K562 (cell line): ENCODE results near the gene GGA3. TPM values are rescaled to one million over a fixed set of nuclear protein-coding genes. Genes with fewer than 3 reads are reported as not detected.

Experiments used
- CBX8 ChIP-seq: fragments of 200-600 bp; sonication (generic); IDR thresholded peaks from 2 replicates; pipeline ENCODE4 v1.6.1; 2012; ENCODE audit warnings: borderline replicate concordance, mixed run types, low read depth, mild to moderate bottlenecking, moderate library complexity, mixed read lengths, low read length, control low read depth, inconsistent platforms; ENCODE audit not compliant: poor library complexity, severe bottlenecking; ENCODE audit errors: extremely low read depth
- CHD1 ChIP-seq: fragments of 200-600 bp; sonication (generic); IDR thresholded peaks from one replicate; pipeline ENCODE4 v1.6.1; 2012; ENCODE audit warnings: mild to moderate bottlenecking, moderate library complexity, low read length, inconsistent platforms
- CHD2 ChIP-seq: IDR thresholded peaks from 2 replicates; pipeline ENCODE4 v1.6.1; 2011; ENCODE audit warnings: low read depth, low read length
- EP400 ChIP-seq: fragments of 450-650 bp; IDR thresholded peaks from 2 replicates; pipeline ENCODE4 v1.6.1; 2017; ENCODE audit warnings: antibody characterized with exemption, mild to moderate bottlenecking, moderate library complexity
- ESRRB ChIP-seq: fragments of 250-450 bp; sonication (Bioruptor Pico); IDR thresholded peaks from 2 replicates; pipeline ENCODE4 v1.5.0; 2020; ENCODE audit warnings: mild to moderate bottlenecking, moderate library complexity, borderline replicate concordance
- FIP1L1 ChIP-seq: fragments of 200-400 bp; formaldehyde crosslinking; IDR thresholded peaks from 2 replicates; pipeline ENCODE4 v1.6.1; 2018; ENCODE audit warnings: mild to moderate bottlenecking, low read depth, low read length; ENCODE audit not compliant: poor library complexity, severe bottlenecking
- HDAC3 ChIP-seq: fragments of 450-650 bp; IDR thresholded peaks from 2 replicates; pipeline ENCODE4 v1.6.1; 2018; ENCODE audit warnings: borderline replicate concordance, mild to moderate bottlenecking, moderate library complexity; ENCODE audit not compliant: partially characterized antibody
- NCOA1 ChIP-seq: fragments of 450-650 bp; IDR thresholded peaks from 2 replicates; pipeline ENCODE4 v1.6.1; 2016; ENCODE audit warnings: low read depth
- PHF20 ChIP-seq: fragments of 450-650 bp; IDR thresholded peaks from 2 replicates; pipeline ENCODE4 v1.6.1; 2018; ENCODE audit not compliant: partially characterized antibody
- SMARCC2 ChIP-seq: fragments of 450-650 bp; IDR thresholded peaks from 2 replicates; pipeline ENCODE4 v1.6.1; 2017; ENCODE audit warnings: antibody characterized with exemption, moderate library complexity, mild to moderate bottlenecking, low read depth
- TARDBP ChIP-seq: fragments of 450-650 bp; IDR thresholded peaks from 2 replicates; pipeline ENCODE4 v1.6.1; 2016
- ZNF75A ChIP-seq: fragments of 450-650 bp; formaldehyde crosslinking; IDR thresholded peaks from 2 replicates; pipeline ENCODE4 v1.4.0; 2020; ENCODE audit warnings: mild to moderate bottlenecking
- polyA plus RNA-seq, 8 experiments: library from polyadenylated mRNA; depleted of rRNA in 4 of 8; stranded (reverse) in 5 of 8; unstranded in 3 of 8; fragments of >200 nt; fragmentation: Nextera tagmentation in 2 of 8; fragmentation: Illumina TruSeq in 1 of 8; extraction: Ambion mirVana in 2 of 8; extraction: Trizol in 1 of 8; gene quantifications; 2 replicates each; pipeline versions ENCODE4 v1.2.1 to v1.2.3, GENCODE V29; 2011 to 2014; ENCODE audit warnings: inconsistent platforms in 1 of 8, missing spikeins in 1 of 8
- total RNA-seq, 7 experiments: library from RNA; depleted of rRNA in 6 of 7; stranded (reverse); fragments of >200 nt in 6 of 7; fragmentation: Illumina TruSeq in 2 of 7; extraction: Trizol in 2 of 7; gene quantifications; 2 replicates each; pipeline versions ENCODE4 v1.2.1 to v1.2.3, GENCODE V29; 2011 to 2021; ENCODE audit warnings: low replicate concordance in 1 of 7
- TF ChIP-seq, protein P1 (sequence below): fragments of 200-400 bp; formaldehyde crosslinking; IDR thresholded peaks from 2 replicates; pipeline ENCODE4 v1.6.1; 2017; ENCODE audit warnings: mild to moderate bottlenecking, low read depth, low read length, moderate library complexity
- TF ChIP-seq, protein P2 (sequence below): fragments of 250-450 bp; sonication (Bioruptor Pico); IDR thresholded peaks from 2 replicates; pipeline ENCODE4 v1.5.1; 2021; ENCODE audit warnings: mild to moderate bottlenecking
- TF ChIP-seq, protein P3 (sequence below), 2 experiments: fragments of 450-650 bp; IDR thresholded peaks; 2 replicates each; pipeline ENCODE4 v1.6.1; 2018; ENCODE audit warnings: mild to moderate bottlenecking in 2 of 2, low read depth in 1 of 2; ENCODE audit not compliant: partially characterized antibody in 2 of 2
- TF ChIP-seq, protein P4 (sequence below): fragments of 150-350 bp; conservative IDR thresholded peaks from 2 replicates; pipeline ENCODE4 v1.6.1; 2014; ENCODE audit warnings: low read length

Gene GGA3
- total and polyA plus RNA-seq, 9 of the 15 experiments (the other 6 are each of a cell fraction or from before 2014, with no cell fraction given): 5.7 to 64.9 (median 25.4) TPM

DNA sequence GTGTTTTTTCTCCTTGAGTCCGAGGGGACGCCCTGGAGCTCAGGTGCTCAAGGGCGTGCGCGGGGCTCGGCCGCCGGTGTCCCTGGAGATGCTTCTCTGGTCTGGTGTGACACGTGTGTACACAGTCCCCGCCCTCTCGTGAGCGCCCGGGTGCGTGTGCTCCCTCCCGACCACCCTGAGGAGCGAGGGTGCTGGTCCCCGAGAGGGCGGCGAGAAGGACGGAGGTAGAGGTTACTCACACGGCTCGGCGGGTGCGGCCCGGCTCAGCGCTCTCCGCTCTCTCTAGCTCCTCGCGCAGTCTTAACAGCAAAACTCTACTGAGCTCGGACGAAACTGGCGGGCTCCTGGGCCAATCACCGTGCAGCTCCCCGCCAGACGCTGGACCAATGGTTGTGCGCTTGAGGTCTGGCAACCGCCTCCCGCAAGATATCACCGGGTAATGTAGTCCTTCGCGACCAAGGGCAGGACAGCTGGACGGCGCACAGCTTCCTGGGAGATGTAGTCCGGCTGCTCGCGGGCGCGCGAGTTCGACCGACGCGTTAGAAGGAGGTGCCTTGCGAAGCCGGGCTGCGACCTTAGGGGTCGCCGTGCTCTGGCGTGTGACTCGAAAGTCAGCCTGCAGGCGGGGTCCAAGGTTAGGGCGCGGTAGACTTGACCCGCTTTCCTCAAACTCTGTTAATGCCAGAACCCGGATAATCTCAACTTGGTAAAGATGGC is 27.9 kb upstream of the GGA3 start, which contains the start of gene SLC25A19 (continued):
- TF ChIP-seq NCOA1 (no peak), PHF20 (peak; percentile 66), EP400 (peak; percentile 87), CBX8 (no peak), CHD2 (peak; percentile 87), CHD1 (no peak), ESRRB (CRISPR knock-in tag) (no peak), HDAC3 (no peak), ZNF75A (CRISPR knock-in tag) (no peak), SMARCC2 (no peak), TARDBP (no peak), FIP1L1 (peak; percentile 61)
- TF ChIP-seq, protein P1, sequence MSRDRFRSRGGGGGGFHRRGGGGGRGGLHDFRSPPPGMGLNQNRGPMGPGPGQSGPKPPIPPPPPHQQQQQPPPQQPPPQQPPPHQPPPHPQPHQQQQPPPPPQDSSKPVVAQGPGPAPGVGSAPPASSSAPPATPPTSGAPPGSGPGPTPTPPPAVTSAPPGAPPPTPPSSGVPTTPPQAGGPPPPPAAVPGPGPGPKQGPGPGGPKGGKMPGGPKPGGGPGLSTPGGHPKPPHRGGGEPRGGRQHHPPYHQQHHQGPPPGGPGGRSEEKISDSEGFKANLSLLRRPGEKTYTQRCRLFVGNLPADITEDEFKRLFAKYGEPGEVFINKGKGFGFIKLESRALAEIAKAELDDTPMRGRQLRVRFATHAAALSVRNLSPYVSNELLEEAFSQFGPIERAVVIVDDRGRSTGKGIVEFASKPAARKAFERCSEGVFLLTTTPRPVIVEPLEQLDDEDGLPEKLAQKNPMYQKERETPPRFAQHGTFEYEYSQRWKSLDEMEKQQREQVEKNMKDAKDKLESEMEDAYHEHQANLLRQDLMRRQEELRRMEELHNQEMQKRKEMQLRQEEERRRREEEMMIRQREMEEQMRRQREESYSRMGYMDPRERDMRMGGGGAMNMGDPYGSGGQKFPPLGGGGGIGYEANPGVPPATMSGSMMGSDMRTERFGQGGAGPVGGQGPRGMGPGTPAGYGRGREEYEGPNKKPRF: no peak
- TF ChIP-seq, protein P2, sequence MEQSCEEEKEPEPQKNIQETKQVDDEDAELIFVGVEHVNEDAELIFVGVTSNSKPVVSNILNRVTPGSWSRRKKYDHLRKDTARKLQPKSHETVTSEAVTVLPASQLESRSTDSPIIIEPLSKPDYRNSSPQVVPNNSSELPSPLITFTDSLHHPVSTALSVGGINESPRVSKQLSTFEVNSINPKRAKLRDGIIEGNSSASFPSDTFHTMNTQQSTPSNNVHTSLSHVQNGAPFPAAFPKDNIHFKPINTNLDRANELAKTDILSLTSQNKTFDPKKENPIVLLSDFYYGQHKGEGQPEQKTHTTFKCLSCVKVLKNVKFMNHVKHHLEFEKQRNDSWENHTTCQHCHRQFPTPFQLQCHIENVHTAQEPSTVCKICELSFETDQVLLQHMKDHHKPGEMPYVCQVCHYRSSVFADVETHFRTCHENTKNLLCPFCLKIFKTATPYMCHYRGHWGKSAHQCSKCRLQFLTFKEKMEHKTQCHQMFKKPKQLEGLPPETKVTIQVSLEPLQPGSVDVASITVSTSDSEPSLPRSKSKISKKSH (CRISPR knock-in tag): no peak
- TF ChIP-seq, protein P3, sequence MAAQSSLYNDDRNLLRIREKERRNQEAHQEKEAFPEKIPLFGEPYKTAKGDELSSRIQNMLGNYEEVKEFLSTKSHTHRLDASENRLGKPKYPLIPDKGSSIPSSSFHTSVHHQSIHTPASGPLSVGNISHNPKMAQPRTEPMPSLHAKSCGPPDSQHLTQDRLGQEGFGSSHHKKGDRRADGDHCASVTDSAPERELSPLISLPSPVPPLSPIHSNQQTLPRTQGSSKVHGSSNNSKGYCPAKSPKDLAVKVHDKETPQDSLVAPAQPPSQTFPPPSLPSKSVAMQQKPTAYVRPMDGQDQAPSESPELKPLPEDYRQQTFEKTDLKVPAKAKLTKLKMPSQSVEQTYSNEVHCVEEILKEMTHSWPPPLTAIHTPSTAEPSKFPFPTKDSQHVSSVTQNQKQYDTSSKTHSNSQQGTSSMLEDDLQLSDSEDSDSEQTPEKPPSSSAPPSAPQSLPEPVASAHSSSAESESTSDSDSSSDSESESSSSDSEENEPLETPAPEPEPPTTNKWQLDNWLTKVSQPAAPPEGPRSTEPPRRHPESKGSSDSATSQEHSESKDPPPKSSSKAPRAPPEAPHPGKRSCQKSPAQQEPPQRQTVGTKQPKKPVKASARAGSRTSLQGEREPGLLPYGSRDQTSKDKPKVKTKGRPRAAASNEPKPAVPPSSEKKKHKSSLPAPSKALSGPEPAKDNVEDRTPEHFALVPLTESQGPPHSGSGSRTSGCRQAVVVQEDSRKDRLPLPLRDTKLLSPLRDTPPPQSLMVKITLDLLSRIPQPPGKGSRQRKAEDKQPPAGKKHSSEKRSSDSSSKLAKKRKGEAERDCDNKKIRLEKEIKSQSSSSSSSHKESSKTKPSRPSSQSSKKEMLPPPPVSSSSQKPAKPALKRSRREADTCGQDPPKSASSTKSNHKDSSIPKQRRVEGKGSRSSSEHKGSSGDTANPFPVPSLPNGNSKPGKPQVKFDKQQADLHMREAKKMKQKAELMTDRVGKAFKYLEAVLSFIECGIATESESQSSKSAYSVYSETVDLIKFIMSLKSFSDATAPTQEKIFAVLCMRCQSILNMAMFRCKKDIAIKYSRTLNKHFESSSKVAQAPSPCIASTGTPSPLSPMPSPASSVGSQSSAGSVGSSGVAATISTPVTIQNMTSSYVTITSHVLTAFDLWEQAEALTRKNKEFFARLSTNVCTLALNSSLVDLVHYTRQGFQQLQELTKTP (IDR thresholded peaks at IDR 0.05; ENCODE audit: low read depth in 1 of 2, partially characterized antibody in 2 of 2): peak in 1 of 2 experiments; percentile 96
- TF ChIP-seq, protein P4, sequence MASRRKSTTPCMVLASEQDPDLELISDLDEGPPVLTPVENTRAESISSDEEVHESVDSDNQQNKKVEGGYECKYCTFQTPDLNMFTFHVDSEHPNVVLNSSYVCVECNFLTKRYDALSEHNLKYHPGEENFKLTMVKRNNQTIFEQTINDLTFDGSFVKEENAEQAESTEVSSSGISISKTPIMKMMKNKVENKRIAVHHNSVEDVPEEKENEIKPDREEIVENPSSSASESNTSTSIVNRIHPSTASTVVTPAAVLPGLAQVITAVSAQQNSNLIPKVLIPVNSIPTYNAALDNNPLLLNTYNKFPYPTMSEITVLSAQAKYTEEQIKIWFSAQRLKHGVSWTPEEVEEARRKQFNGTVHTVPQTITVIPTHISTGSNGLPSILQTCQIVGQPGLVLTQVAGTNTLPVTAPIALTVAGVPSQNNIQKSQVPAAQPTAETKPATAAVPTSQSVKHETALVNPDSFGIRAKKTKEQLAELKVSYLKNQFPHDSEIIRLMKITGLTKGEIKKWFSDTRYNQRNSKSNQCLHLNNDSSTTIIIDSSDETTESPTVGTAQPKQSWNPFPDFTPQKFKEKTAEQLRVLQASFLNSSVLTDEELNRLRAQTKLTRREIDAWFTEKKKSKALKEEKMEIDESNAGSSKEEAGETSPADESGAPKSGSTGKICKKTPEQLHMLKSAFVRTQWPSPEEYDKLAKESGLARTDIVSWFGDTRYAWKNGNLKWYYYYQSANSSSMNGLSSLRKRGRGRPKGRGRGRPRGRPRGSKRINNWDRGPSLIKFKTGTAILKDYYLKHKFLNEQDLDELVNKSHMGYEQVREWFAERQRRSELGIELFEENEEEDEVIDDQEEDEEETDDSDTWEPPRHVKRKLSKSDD: no peak
